Right lobe of liver (tissue), 6 donors: ENCODE results near the gene GARIN5B. TPM values are rescaled to one million over a fixed set of nuclear protein-coding genes. Genes with fewer than 3 reads are reported as not detected.

Source experiments
- ATAC-seq, 4 donors: fragments of 200-7000 bp; cut with Tn5 transposase; one replicate each; pipeline ENCODE4 v1.9.1; 2020; ENCODE audit warnings: mild to moderate bottlenecking in 4 of 4, moderate library complexity in 4 of 4
- DNase-seq, 3 donors: peaks; one replicate each; pipeline ENCODE4 v3.0.0-alpha.2; 2020
- H3K27ac ChIP-seq, 3 donors: fragments of 200-600 bp; one replicate each; pipeline ENCODE4 v1.8.0; 2022
- H3K27me3 ChIP-seq, 2 donors: fragments of 200-600 bp; one replicate each; pipeline ENCODE4 v1.8.0; 2022
- H3K36me3 ChIP-seq, 4 donors: fragments of 200-600 bp; sonication (generic) in 1 of 4; one replicate each; pipeline versions ENCODE4 v1.5.1 to v1.8.0; 2017 to 2022; ENCODE audit warnings: control low read depth in 1 of 4
- H3K4me1 ChIP-seq, 4 donors: fragments of 200-600 bp; sonication (generic) in 1 of 4; one replicate each; pipeline versions ENCODE4 v1.5.1 to v1.8.0; 2017 to 2022; ENCODE audit warnings: control low read depth in 1 of 4
- H3K4me3 ChIP-seq, 3 donors: fragments of 200-600 bp; one replicate each; pipeline ENCODE4 v1.8.0; 2022
- H3K9me3 ChIP-seq, 4 donors: fragments of 200-600 bp; sonication (generic) in 1 of 4; one replicate each; pipeline versions ENCODE4 v1.5.1 to v1.8.0; 2017 to 2022; ENCODE audit warnings: control low read depth in 1 of 4
- POLR2A ChIP-seq: fragments of 450-650 bp; IDR thresholded peaks from one replicate; pipeline ENCODE4 v1.6.1; 2017; ENCODE audit warnings: antibody characterized with exemption, mild to moderate bottlenecking
- WGBS: methylation state at CpG from one replicate; pipeline ENCODE4 v1.1.6; 2018; ENCODE audit warnings: low coverage, low lambda C conversion rate; ENCODE audit not compliant: insufficient coverage; ENCODE audit errors: missing lambda C conversion rate; 5-methylcytosine and 5-hydroxymethylcytosine counted together
- intact Hi-C, 2 donors: fragments of 100-400 bp; cut with DNase I; formaldehyde crosslinking; loops; one replicate each; pipeline versions ENCODE4 v1.11.2 to v1.14.1; 2022
- total RNA-seq, 6 experiments: library from RNA; depleted of rRNA in 2 of 6; stranded (reverse); fragments of >200 nt in 2 of 6; fragmentation: NEBNext Ultra II Directional in 3 of 6; extraction: Animal tissue kit (Norgen Biotek cat#: 25700) in 3 of 6; gene quantifications; one replicate each; pipeline versions ENCODE4 v1.1.0 to v1.2.4, GENCODE V29; 2016 to 2023
- TF ChIP-seq, protein P1 (sequence below), 4 donors: fragments of 200-600 bp in 3 of 4; fragments of 450-650 bp in 1 of 4; IDR thresholded peaks; one replicate each; pipeline versions ENCODE4 v1.5.1 to v1.8.0; 2016 to 2022; ENCODE audit warnings: antibody characterized with exemption in 4 of 4, mild to moderate bottlenecking in 2 of 4
- donor health status: DM: no; HTN: yes; CAD: no.
- donor health status: DM: no; HTN: no; CAD: no.
- donor health status: DM: no; HTN: no; CAD: no.
- donor health status: DM: no; HTN: yes; CAD: no.
- donor health status: DM: no; HTN: yes; CAD: no.

The GARIN5B gene
- total RNA-seq, 6 experiments from 2014 or later: not detected

DNA sequence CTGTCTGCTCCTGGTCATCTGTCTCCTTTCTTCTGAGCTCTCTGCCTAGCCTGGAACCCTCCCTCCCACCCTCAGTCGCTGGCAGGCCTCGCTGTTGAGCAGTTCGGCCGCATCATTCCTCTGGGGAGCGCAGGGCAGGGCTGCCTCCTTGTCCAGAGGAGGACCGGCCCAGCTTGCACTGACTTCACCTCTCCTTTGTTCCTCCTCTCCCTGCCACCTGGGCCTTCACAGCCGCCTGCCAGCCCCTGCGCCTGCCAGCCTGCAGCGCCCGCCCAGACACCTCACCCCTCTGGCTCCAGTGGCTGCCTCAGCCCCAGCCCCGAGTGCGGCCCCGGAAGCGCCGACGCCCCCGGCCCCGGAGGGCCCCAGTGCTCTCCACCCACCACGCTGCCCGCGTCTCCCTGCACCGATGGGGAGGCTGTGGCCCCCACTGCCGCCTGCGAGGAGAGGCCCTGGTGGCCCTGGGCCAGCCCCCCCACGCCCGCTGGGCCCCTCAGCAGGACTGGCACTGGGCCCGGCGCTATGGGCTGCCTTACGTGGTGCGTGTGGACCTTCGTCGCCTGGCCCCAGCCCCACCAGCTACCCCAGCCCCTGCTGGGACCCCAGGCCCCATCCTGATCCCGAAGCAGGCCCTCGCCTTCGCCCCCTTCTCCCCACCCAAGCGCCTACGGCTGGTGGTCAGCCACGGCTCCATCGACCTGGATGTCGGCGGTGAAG lies 16.2 kb downstream of the GARIN5B start:
- peak in 1 of 3 donors; percentile 12 for DNase-seq
- intact Hi-C loops: no loop called here
- Histone ChIP-seq H3K27ac (no peak overlapping the region), H3K9me3 (no peaks in the 10 kb centered on the region), H3K4me1 (no peaks in the 10 kb centered on the region), H3K4me3 (no peak overlapping the region), H3K36me3 (no peaks in the 10 kb centered on the region), H3K27me3 (no peaks in the 10 kb centered on the region)
- 90% methylated on average over 8 of the region's 41 CpGs for WGBS
- no peak for ATAC-seq
- no peak for TF ChIP-seq POLR2A
- TF ChIP-seq, protein P1, sequence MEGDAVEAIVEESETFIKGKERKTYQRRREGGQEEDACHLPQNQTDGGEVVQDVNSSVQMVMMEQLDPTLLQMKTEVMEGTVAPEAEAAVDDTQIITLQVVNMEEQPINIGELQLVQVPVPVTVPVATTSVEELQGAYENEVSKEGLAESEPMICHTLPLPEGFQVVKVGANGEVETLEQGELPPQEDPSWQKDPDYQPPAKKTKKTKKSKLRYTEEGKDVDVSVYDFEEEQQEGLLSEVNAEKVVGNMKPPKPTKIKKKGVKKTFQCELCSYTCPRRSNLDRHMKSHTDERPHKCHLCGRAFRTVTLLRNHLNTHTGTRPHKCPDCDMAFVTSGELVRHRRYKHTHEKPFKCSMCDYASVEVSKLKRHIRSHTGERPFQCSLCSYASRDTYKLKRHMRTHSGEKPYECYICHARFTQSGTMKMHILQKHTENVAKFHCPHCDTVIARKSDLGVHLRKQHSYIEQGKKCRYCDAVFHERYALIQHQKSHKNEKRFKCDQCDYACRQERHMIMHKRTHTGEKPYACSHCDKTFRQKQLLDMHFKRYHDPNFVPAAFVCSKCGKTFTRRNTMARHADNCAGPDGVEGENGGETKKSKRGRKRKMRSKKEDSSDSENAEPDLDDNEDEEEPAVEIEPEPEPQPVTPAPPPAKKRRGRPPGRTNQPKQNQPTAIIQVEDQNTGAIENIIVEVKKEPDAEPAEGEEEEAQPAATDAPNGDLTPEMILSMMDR (IDR thresholded peaks at IDR 0.05): no peak

DNA sequence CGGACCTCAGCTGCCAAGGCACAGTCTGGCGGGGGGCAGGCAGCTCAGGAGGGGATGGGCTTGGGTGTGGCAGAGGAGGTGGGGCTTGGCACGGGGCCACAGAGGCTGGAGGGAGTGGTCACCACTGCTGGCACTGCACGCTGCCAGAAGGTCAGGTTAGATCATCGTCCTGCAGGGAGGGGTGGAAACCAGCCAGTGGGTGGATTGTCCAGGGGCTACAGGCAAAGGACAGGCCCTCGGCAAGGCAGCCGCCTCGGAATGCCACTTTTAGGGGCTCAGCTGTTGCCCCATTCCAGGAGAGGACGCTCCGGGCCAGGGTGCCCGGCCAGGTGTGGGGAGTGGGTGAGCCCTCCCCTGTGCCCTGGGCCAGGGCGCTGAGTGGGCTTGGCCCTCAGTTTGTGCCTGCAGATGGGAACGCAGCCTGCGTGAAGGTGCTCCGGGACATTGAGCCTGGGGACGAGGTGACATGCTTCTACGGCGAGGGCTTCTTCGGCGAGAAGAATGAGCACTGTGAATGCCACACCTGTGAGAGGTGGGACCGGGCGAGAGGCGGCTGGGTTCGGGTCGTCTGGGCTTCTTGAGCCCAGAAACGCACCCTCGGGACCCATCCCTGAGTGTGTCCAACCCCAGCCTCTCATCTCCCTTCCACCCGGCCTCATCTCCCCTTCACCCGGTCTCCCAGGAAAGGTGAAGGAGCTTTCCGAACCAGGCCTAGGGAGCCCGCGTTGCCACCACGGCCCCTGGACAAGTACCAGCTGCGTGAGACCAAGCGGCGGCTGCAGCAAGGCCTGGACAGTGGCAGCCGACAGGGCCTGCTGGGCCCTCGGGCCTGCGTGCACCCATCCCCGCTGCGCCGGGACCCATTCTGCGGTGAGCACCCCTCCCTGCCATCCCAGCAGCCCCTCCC lies 17.0 kb downstream of the GARIN5B start:
- DNase-seq (peak in 1 of 3 donors; percentile 62), ATAC-seq (peak in 2 of 4 donors; percentile 5 to 46)
- Histone ChIP-seq H3K27me3 (no peaks in the 10 kb centered on the region), H3K27ac (no peak overlapping the region), H3K9me3 (no peaks in the 10 kb centered on the region), H3K4me3 (no peak overlapping the region), H3K4me1 (no peaks in the 10 kb centered on the region), H3K36me3 (no peaks in the 10 kb centered on the region)
- intact Hi-C loops: no loop called here
- TF ChIP-seq POLR2A: no peak
- TF ChIP-seq, protein P1 (IDR thresholded peaks at IDR 0.05): no peak
- 96% methylated on average over 5 of the region's 43 CpGs for WGBS

DNA sequence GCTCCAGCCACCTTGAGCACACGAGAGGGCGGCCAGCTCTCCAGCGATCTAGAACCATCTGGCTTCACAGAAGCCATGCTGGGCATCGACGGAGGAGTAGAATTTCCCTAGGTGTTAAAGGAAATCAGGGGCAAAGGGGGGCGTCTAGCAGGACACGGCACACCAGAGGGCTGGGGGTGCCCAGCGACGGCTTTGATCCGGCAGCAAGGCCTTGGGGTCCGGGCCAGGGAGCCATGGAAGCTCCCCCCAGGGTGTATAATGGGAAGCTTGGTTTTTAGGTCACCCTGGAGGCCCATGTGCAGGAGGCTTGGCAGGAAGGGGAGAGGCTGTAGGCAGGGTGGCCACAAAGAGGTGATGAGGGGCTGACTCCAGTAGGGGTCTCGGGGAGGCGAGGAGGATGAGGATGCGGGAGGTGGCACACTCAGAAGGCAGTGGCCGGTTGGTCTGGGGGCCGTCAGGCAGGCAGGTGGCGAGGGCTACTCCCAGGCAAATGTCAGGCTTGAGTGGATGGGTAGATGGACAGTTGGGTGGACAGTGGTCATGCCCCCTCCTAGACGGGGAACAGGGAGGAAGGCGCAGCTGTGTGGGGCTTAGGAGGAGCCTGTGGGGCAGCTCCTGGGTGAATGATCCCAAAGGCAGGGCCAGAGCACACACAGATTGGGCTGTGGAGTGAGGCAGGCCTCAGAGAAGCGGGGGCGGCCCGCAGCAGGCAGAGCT lies 17.8 kb downstream of the GARIN5B start:
- 53% methylated on average over 3 of the region's 22 CpGs for WGBS
- H3K36me3 ChIP-seq: no peaks in the 10 kb centered on the region
- H3K27ac ChIP-seq: no peak overlapping the region
- DNase-seq: peak in 1 of 3 donors; percentile 11
- H3K27me3 ChIP-seq: no peaks in the 10 kb centered on the region
- TF ChIP-seq, protein P1 (IDR thresholded peaks at IDR 0.05): no peak
- no peak for TF ChIP-seq POLR2A
- intact Hi-C loops: no loop called here
- no peak overlapping the region for H3K4me3 ChIP-seq
- no peaks in the 10 kb centered on the region for H3K9me3 ChIP-seq
- ATAC-seq: no peak
- peaks cover 0 to 6% (median under 1%) of the 10 kb centered on the region in 4 donors for H3K4me1 ChIP-seq

DNA sequence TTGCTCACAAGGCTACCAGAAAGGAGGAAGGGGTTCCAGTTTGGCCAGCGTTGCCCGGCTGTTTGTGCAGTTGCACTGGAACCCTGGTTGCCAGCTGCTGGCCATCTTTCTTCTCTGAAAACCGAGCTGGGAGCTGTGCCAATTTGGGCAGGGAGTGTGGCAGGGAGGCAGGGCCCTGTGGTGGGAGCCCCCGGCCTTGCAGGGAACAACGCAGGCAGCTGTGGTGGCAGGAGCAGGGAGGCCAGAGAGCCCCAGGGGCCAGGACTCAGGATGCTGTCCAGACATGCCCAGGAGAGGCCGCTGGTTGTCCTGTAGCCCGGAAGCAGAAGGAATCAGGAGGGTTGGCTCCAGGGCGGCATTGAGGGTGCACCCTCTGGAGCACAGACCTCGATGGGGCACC lies 18.6 kb downstream of the GARIN5B start:
- Histone ChIP-seq H3K4me1 (peaks cover 0 to 7% (median under 1%) of the 10 kb centered on the region in 4 donors), H3K27ac (no peak overlapping the region), H3K9me3 (no peaks in the 10 kb centered on the region), H3K27me3 (no peaks in the 10 kb centered on the region), H3K36me3 (no peaks in the 10 kb centered on the region), H3K4me3 (no peak overlapping the region)
- intact Hi-C loops: no loop called here
- DNase-seq: peak in 1 of 3 donors; percentile 22
- 83% methylated on average over 3 of the region's 9 CpGs for WGBS
- TF ChIP-seq POLR2A: no peak
- TF ChIP-seq, protein P1 (IDR thresholded peaks at IDR 0.05): no peak
- no peak for ATAC-seq
